Renal pelvis (tissue), 4 donors: ENCODE data around the gene SUGCT. TPM values are rescaled to one million over a fixed set of nuclear protein-coding genes. Genes with fewer than 3 reads are reported as not detected.
"Not testable (repeated sequence)": the region's sequence is repeated elsewhere in the genome, so short reads cannot be mapped to it uniquely, and the experiment has no call there.

Experiments
- DNase-seq: peaks from one replicate; pipeline ENCODE4 v3.0.0-alpha.2; 2013
- polyA plus RNA-seq, 3 donors: library from polyadenylated mRNA; unstranded; fragments of 120-200 nt; gene quantifications; one replicate each; pipeline ENCODE4 v1.2.1, GENCODE V29; 2013; ENCODE audit not compliant: insufficient read length in 3 of 3

The SUGCT gene
- polyA plus RNA-seq, 3 donors: 12.2 to 14.5 (median 14.0) TPM

DNA sequence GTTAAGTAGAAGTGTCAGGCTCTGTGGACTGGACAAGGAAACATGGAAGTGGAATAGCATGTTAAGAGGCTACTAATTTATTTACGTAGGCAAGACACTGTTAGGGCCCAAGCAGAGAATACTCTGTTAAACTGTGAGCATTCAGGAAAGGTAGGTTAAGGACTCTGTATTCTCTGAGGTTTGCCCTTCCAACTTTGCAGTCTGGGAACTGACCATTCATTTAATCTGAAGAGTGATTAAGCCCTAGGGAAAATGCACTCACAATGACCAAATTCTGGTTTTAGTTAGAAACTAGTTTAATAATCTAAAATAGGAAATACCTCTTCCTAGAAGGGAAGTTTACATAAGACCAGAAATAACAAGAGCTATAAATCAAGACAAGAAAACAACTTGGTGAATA lies 266.6 kb downstream of the SUGCT start:
- peak; percentile 15 for DNase-seq

DNA sequence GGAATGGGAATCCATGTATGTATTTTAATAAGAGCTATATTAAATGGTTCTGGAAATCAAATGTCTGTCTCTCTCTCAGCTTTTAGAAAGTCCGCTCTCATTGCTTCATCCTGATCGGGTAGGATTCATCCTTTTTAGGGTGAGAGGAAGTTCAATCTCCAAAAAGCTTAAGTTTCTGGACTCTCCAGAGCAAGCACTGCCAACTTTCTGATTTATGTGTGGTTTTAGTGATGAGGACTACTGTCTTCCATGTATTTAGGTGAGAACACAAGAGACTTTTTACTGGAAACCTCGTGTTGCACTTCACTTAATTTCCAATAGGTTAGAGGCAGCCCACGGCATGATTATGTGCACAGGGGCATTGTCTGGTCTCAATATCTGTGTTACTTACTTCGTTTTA lies 267.9 kb downstream of the SUGCT start:
- DNase-seq: peak; percentile 26

DNA sequence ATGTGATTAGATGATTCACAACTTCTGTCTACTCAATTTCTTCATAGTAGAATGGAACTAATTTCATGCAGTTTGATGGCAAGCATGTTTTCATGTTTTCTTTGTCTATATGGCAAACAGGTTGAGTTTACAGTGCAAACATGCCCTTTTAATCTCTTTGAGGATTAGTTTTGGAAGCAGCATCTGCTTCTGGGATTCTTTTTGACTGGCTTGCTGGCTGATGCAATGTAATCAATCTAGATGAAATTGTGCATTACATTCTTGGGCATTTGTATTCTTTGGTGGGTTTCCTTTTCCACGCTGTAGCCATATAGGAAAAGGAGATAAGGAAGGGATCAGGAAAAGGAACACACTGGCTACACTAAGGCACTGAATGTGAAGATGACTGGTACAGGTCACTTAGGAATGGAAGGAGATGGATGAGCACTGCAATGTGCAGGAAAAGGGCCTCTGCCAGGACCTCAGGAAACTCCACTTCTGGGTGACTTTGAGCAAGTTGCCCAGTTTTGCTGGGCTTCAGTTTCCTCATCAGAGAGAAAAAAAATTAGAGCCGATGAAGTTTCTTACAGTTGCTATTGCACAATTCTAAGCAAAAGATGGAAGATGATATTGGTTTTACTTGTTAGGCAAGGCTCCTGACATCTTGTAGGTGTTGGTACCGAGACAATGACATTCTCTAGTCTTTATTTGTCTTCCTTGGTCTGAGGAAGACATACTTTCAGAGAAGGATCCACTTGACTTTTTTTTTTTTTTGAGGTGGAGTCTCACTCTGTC lies 269.1 kb downstream of the SUGCT start:
- no peak for DNase-seq

DNA sequence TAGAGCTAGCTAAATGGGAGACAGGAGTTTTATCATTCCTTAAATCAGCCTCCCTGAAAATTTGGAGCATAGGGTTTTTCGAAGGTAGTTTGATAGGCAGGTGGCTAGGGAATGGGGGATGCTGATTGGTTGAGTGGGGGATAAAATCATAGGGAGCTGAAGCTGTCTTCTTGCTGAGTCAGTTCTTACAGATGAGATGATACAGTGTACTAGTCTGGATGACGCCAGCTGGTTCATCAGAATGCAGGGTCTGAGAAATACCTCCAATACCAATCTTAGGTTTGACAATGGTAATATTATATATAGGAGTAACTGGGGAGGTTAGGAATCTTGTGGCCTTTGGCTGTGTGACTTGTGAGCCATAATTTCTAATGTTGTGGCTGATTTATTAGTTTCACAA lies 271.2 kb downstream of the SUGCT start:
- no peak for DNase-seq

DNA sequence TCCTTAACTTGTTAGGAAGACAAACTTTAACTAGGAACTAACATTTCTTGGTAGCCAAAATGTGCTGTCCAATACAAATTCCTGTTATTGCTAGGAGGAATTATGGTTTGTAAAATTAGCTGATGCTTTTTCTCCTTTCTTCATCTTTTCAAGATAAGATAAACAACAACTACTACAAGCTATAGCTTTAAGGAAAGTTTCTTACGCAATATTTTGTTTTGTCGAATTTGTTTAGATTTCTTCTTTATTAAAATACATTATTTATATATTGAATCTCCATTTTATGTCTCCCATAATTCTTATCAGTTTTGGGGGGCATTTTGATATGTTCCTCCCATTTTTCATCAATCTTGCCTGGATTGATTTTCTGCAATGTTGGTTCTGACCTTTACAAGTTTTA lies 277.5 kb downstream of the SUGCT start:
- DNase-seq: no peak

DNA sequence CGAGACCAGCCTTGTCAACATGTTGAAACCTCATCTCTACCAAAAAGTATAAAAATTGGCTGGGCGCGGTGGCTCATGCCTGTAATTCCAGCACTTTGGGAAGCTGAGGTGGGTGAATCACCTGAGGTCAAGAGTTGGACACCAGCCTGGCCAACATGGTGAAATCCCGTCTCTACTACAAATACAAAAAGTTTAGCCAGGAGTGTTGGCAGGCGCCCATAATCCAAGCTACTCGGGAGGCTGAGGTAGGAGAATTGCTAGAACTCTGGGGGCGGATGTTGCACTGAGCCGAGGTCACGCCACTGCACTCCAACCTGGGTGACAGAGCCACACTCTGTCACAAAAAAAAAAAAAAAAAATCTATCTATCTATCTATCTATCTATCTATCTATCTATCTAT lies 279.9 kb downstream of the SUGCT start:
- not testable (repeated sequence) for DNase-seq

DNA sequence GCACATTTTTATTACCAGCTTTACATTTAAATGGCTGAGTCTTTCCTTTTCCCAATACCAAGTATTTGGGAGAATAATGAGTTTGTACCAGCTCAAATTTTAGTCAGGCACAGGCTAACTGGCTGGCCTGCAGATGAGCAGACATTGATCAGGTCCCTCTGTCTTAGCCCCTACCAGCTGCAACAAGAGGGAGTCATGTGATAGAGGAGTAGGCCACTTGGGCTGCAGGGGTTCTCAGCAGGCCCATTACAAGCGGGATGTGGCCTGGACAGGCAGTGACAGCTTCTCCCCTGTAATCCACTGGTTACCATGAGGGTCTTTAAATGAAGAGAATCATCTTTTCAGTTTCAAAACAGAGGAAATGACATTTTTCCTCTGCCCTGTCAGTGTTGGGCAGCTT lies 283.6 kb downstream of the SUGCT start:
- DNase-seq: no peak

DNA sequence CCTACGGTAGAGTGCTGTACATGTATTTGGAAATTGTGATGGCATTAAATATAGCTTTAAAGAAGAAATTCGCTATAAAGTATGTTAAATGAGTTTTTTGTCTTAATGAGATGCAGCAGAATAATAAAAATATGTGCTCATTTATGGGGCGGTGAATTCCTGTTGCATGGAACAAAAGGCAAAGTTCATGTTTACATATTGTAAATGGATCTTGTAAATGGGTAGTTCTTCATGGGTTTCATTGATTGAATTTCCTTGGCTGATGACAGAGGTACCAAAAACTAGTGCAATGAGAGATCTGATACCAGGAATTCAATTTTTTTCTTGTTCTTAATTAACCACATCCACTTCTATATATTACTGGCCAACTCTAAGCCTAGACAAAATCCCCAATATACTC lies 284.2 kb downstream of the SUGCT start:
- DNase-seq: no peak

DNA sequence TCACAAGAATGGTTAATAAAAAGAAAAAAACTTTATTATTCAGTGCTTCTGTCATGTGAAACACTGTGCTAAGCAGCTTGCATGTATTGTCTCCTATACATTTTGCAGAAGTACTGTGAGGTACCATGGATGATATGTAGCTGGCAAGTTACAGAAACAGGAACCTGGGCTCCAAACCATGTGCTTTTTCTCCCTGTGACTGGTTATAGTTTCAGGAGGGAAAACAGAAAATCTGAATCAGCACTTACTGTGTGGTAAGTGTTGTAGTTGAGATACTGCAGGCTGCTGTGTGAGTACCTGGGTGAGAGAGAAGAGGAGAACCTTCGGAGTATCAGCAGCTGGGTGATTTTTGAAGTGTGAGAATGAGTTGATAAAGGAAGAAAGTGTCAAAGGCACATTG lies 285.0 kb downstream of the SUGCT start:
- no peak for DNase-seq

DNA sequence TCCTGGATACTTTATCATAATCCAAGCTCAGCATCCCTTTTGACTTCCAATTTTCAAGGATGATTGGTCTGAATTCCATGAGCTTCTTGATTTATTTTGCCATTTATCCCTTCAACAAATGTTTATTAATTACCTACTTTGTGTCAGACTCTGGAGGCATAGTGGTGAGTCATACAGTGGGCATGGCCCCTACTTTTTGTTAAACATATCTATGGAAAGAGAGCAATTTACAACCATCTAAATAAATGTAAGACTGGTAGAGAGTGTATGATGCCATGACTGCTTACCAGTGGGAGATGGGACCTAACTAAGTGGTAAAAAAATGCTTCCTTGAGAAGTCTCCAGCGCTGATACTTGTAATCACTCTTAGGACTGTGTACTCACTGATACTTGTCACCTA lies 286.6 kb downstream of the SUGCT start:
- no peak for DNase-seq

DNA sequence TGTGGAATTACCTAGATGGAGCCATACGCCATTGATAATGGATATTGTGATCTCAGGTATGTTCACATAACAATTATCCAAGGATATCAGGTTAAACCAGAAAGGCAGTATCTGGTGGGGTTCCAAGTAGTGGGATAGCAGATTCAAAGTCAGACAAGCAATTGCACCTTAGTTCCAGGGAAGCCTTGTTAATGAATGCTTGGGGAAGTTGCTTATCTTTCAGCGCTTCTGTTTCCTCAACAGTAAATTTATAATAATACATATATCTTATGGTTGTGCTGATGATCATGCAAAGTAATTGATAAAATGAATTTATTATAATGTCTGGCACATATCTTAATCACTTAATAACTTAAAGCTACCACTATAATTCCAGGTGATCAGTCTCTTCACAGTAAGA lies 290.9 kb downstream of the SUGCT start:
- DNase-seq: no peak

DNA sequence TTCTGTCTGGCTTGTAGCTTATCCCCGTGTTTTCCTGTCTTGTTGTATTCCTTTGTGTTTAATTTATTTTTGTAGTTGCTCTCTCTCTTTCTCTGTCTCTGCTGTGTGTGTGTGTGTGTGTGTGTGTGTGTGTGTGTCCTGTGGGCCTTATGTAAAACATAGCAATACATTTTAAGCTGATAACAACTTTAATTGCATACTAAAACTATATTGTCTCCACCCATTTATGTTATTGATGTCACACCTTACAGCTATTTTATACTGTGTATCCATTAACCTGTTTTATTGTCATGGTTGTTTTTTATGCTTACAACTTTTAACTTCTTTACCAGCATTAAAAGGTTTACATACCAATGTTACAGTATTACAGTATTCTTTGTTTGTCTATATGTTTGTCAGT lies 293.6 kb downstream of the SUGCT start:
- no peak for DNase-seq

DNA sequence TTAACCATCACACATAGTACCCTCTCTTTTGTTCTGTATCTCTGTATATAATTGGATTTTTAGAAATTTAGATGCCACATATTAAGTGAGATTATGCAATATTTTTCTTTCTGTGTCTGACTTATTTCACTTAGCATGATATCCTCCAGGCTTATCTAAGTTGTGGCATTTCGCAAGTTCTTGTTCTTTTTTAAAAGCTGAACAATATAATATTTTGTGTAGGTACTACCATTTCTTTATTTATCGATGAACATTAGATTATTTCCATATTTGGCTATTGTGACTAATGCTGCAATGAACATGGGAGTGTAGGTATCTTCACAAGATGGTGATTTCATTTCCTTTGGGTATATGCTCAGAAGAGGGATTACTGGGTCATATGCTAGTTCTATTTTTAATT lies 295.0 kb downstream of the SUGCT start:
- DNase-seq: no peak

DNA sequence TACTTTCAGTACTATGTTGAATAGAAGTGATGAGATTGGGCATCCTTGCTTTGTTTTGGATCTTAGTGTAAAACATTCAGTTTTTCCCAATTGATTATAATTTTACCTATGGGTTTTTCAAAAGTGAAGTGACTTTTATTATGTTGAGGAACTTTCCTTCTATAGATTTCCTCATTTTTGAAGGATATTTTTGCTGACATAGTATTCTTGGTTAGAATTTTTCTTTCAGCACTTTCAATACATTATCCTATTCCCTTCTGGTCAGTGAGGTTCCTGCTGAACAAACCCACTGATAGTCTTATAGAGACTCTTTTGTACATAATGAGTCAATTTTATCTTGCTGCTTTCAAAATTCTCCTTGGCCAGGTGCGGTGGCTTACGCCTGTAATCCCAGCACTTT lies 297.2 kb downstream of the SUGCT start:
- DNase-seq: no peak

DNA sequence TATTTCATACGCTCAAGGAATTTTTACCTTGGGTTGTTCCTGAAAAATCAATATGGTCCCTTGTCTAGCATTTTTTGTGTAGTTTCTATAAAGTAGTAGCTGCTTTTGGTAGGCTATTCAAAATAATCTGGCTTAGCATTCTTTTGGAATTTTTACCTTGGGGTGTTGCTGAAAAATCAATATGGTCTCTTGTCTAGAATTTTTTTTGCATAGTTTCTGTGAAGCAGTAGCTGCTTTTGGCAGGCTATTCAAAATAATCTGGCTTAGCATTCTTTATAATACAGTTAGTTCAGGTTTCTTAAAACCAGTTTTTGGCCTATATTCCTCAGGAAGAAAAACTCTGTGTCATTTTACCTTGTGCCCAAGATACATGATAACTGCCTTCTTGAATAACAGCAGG lies 301.9 kb downstream of the SUGCT start:
- DNase-seq: no peak

DNA sequence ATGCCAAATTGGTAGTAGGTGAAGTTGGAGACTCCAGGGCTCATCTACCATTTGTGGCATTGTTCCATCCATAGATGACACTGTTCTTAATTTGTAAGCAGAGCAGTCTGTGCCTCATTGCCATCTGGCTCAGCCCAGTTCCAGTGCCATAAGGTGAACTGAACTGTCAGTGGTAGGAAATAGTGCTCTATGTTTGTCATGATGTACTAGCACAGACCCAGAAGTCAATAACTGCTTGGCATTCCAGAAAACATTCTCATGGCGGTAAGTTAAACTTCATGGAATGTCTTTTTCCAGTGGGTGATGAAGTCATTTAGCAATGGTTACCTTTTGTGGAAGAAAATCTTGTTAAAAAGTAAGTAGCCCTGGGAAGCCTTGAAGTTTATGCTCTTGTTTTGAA lies 302.7 kb downstream of the SUGCT start:
- no peak for DNase-seq

DNA sequence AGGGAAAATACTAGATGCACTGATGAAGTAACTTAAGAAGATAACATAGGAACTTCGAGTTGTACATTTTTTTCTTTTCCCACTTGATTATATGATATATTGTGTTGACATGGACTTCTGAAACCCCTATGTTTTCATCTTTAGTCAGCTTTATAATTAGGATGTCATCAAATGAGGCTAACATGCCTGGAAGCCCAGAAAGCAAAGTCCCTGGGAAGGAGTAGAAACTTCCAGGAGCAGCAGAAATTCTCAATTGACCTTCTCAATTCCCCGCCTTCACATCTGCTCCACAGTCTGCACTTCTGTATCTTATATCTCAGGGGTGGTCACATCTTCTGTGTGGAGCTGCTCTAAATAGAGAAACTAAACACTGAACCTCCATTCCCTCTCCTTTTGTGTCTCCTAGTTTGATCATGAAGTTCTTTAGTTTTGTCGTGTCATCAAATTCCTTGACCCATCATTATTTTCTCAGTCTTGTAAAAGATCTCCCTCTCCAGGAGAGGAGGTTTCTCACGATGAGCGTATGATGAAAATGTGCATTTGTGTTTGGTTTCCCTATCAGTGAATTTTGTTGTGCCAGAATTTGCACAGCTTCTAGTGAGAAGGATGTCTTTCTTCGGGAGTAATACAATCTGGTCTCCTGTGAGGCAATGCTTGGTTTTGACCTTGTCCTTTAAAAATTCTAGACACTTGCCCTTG lies 303.3 kb downstream of the SUGCT start:
- DNase-seq: no peak

DNA sequence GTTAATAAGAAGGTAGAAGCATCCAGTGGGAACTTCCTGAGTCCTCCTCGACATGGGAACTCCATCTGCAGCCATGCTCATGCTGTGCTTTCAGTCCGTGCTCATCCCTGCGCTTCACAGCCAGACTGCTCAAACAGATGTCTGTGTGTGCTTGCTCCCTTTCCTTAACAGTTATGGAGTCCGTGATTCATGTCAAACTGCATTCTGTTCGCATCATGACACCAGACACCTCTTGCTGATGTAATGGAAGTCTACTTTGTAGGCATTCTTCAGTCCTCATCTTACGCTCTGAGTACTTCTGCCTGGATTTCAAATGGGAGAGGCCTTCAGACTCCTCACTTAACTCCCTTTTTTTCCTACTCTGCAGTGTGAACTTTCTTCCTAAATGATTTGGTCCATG lies 304.9 kb downstream of the SUGCT start:
- DNase-seq: no peak

DNA sequence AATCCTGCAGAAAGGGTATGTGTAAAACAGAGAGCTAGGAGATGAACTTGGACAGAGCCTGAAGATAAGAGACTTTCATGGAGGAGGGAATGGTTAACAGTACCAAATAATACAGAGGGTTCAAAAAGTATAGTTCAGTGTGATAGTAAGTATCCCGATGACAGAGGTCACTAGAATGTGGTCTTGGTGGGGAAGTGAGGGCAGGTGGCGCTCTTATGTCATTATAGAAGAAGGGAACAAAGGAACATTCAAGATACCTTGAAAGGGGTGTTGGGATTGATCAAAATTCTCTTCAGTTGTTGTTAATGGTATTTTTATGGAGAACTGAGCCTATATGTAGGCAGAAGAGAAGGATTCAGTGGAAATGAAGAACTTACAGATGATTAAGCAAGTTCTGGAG lies 312.5 kb downstream of the SUGCT start:
- no peak for DNase-seq

DNA sequence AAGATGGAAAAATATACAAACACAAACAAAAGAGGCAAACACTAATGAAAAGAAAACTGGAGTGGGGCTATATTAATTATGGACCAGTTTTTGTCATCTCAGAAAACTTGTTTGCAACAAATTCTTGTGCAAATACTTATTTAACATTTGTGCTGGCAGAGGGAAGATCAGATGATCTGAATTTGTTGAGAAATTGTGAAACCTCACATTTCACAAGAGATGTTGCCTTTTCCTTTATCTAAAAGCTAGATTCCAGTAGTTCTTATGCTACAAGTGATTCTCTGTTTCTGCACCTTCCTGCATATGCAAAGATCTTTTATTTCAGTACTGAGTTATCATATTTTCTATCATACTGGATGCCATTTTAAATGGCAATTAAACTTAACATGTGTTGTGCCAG lies 320.7 kb downstream of the SUGCT start:
- no peak for DNase-seq

DNA sequence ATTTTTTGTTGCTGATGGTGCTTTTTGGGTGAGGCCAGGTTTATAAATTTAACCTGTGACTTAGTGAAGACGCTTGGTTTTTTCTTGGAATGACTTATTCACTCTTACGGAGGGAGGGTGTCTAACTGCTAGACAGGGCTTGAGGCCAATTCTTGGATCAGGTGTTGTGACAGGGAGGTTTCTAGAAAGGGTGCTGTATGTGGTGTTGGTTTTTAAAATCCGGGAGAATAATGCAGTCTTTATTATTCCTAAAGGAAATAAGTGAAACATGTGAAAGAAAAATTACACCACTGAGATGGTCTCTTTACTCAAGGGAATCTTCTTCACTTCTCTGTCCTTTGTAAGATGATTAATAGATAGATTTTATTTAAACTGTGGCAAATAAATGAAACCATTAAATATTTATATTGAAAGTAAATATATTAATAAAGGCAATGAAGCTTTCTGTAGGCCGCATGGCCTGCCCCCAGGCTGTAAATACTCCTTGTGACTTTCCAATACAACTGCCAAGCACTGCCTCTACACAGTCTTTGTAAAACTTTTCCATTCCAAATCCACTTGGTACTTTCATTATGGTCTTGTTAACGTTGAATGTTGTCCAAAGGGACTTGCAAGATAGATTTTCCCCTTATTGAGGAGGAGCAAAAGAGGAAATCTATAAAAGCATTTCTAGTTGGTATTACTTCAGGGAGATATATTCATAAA lies 323.1 kb downstream of the SUGCT start:
- DNase-seq: no peak

DNA sequence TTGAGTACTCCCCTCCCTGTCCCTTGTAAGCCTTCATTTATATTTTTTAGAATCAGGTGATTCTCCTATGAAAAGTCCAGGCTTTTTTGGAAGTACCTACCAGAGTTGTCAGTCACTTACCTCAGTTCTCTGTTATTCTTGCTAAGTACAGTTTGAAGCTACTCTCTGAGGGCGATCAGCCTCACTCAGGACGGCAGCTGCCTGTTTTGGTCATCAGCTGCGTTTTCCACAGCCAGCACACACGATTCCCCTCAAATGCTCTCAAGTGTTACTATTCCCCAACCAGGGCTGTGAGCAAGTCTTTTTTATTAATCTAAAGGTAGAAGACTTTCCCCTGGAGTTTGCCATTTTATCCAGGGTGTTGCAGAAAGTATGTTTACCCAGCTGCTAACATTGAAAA lies 328.6 kb downstream of the SUGCT start:
- no peak for DNase-seq
